Lower leg skin (tissue), 3 donors: ENCODE results near the gene CALD1.

Experiments used
- CTCF ChIP-seq, 3 donors: fragments of 450-650 bp; IDR thresholded peaks; one replicate each; pipeline ENCODE4 v1.5.1; 2016; ENCODE audit warnings: antibody characterized with exemption in 3 of 3, mild to moderate bottlenecking in 3 of 3, moderate library complexity in 2 of 3
- POLR2A ChIP-seq, 2 donors: fragments of 450-650 bp; IDR thresholded peaks; one replicate each; pipeline ENCODE4 v1.6.1; 2016 to 2017; ENCODE audit warnings: antibody characterized with exemption in 2 of 2, mild to moderate bottlenecking in 1 of 2, moderate library complexity in 1 of 2

- TF ChIP-seq CTCF (IDR thresholded peaks at IDR 0.05) (no peak), POLR2A (IDR thresholded peaks at IDR 0.05) (no peak)
These were observed 64.8 kb downstream of the CALD1 start for GRCh38 chr7:134844200-134844599.
